Adrenal gland (tissue), 12 donors: ENCODE measurements around the gene YPEL5. TPM values are rescaled to one million over a fixed set of nuclear protein-coding genes. Genes with fewer than 3 reads are reported as not detected.

Experiments
- DNase-seq, 7 donors: peaks; one replicate each; pipeline ENCODE4 v3.0.0-alpha.2; 2019 to 2020
- H3K27ac ChIP-seq, 5 donors: fragments of 200-600 bp; sonication (generic) in 4 of 5; 1 replicate in 3 of 5; 2 replicates in 2 of 5; pipeline versions ENCODE4 v1.5.1 to v1.8.0; 2016 to 2020; ENCODE audit warnings: mild to moderate bottlenecking in 1 of 5
- H3K27me3 ChIP-seq: fragments of 200-600 bp; 2 replicates; pipeline ENCODE4 v1.8.0; 2021
- H3K36me3 ChIP-seq, 2 donors: fragments of 200-600 bp; replicated peaks in 1 of 2; 1 replicate in 1 of 2; 2 replicates in 1 of 2; pipeline versions ENCODE4 v1.5.1 to v1.8.0; 2018 to 2022
- H3K4me1 ChIP-seq, 2 donors: fragments of 200-600 bp; replicated peaks in 1 of 2; 1 replicate in 1 of 2; 2 replicates in 1 of 2; pipeline versions ENCODE4 v1.5.1 to v1.8.0; 2018 to 2021
- H3K4me3 ChIP-seq, 4 donors: fragments of 200-600 bp; sonication (generic) in 3 of 4; one replicate each; pipeline ENCODE4 v1.5.1; 2016 to 2018
- H3K9me3 ChIP-seq, 3 donors: fragments of 200-600 bp; sonication (generic) in 1 of 3; replicated peaks in 1 of 3; 1 replicate in 2 of 3; 2 replicates in 1 of 3; pipeline versions ENCODE4 v1.5.1 to v1.8.0; 2016 to 2021
- CTCF ChIP-seq, 6 experiments: fragments of 450-650 bp in 4 of 6; fragments of 200-600 bp in 2 of 6; sonication (generic) in 1 of 6; IDR thresholded peaks; 1 replicate in 5 of 6; 2 replicates in 1 of 6; pipeline versions ENCODE4 v1.5.1 to v1.8.0; 2016 to 2021; ENCODE audit warnings: antibody characterized with exemption in 6 of 6, mild to moderate bottlenecking in 2 of 6, moderate library complexity in 1 of 6
- POLR2A ChIP-seq, 2 donors: fragments of 450-650 bp; IDR thresholded peaks; one replicate each; pipeline ENCODE4 v1.6.1; 2017; ENCODE audit warnings: antibody characterized with exemption in 2 of 2, mild to moderate bottlenecking in 2 of 2, moderate library complexity in 1 of 2
- WGBS, 4 donors: extraction: QIAGEN DNeasy Blood & Tissue Kit in 2 of 4; methylation state at CpG; one replicate each; pipeline versions ENCODE4 v1.1.5 to v1.1.7; 2013 to 2017; 5-methylcytosine and 5-hydroxymethylcytosine counted together
- intact Hi-C, 2 donors: fragments of 100-400 bp; cut with DNase I; formaldehyde crosslinking; loops; one replicate each; pipeline versions ENCODE4 v1.14.1 to v1.15.0; 2022 to 2023
- polyA plus RNA-seq, 3 donors: library from polyadenylated mRNA; stranded (reverse); fragments of 200-250 nt in 2 of 3; fragments of 350-450 nt in 1 of 3; fragmentation: Illumina TruSeq in 1 of 3; extraction: RNeasy Lipid Tissue Mini Kit (QIAGEN cat#74804) in 1 of 3; gene quantifications; one replicate each; pipeline ENCODE4 v1.2.3, GENCODE V29; 2013 to 2014
- total RNA-seq, 9 donors: library from RNA; depleted of rRNA in 4 of 9; stranded (reverse); fragments of >200 nt in 4 of 9; fragments of 120-200 nt in 1 of 9; fragmentation: NEBNext Ultra II Directional in 1 of 9; extraction: Animal tissue kit (Norgen Biotek cat#: 25700) in 1 of 9; gene quantifications; one replicate each; pipeline versions ENCODE4 v1.1.0 to v1.2.4, GENCODE V29; 2013 to 2023
- donor health status: healthy with polysubstance abuse.
- donor health status: Bipolar disorder and iron deficiency.
- donor health status: DM: yes; HTN: yes; CAD: no.
- donor health status: DM: no; HTN: no; CAD: no.
- donor health status: DM: no; HTN: no; CAD: no.
- donor health status: DM: yes; HTN: yes; CAD: no.

Gene YPEL5
- total and polyA plus RNA-seq, 12 donors: 58.5 to 135 (median 84.2) TPM

GRCh38 chr2:30191819-30192271 is 45.0 kb downstream of the YPEL5 start:
- 72 to 84% (median 79%) methylated on average over 6 to 7 of the region's 7 CpGs for WGBS, 4 donors
- H3K27me3 ChIP-seq: no peaks in the 10 kb centered on the region
- no peak for TF ChIP-seq POLR2A (IDR thresholded peaks at IDR 0.05)
- TF ChIP-seq CTCF (IDR thresholded peaks at IDR 0.05): no peak
- H3K27ac ChIP-seq: no peak overlapping the region
- no peaks in the 10 kb centered on the region for H3K4me1 ChIP-seq
- no peaks in the 10 kb centered on the region for H3K36me3 ChIP-seq
- H3K9me3 ChIP-seq: no peaks in the 10 kb centered on the region
- intact Hi-C loops: no loop called here
- no peak overlapping the region for H3K4me3 ChIP-seq
- no peak for DNase-seq

GRCh38 chr2:30192314-30192713 is 45.5 kb downstream of the YPEL5 start:
- Histone ChIP-seq H3K4me3 (no peak overlapping the region), H3K4me1 (no peaks in the 10 kb centered on the region), H3K27me3 (no peaks in the 10 kb centered on the region), H3K9me3 (no peaks in the 10 kb centered on the region), H3K36me3 (no peaks in the 10 kb centered on the region), H3K27ac (no peak overlapping the region)
- WGBS, 4 donors: 82 to 92% (median 88%) methylated on average over 4 of the region's 4 CpGs
- intact Hi-C loops: no loop called here
- TF ChIP-seq POLR2A (IDR thresholded peaks at IDR 0.05) (no peak), CTCF (IDR thresholded peaks at IDR 0.05) (no peak)
- DNase-seq: peak in 1 of 7 donors; percentile 35

GRCh38 chr2:30193104-30193681 is 46.4 kb downstream of the YPEL5 start:
- H3K9me3 ChIP-seq: no peaks in the 10 kb centered on the region
- no peak overlapping the region for H3K4me3 ChIP-seq
- WGBS, 4 donors: 90 to 91% (median 90%) methylated on average over 13 of the region's 13 CpGs
- no peak overlapping the region for H3K27ac ChIP-seq
- intact Hi-C loops: no loop called here
- TF ChIP-seq CTCF (IDR thresholded peaks at IDR 0.05) (no peak), POLR2A (IDR thresholded peaks at IDR 0.05) (no peak)
- H3K27me3 ChIP-seq: no peaks in the 10 kb centered on the region
- H3K4me1 ChIP-seq: no peaks in the 10 kb centered on the region
- DNase-seq: peak in 1 of 7 donors; percentile 33
- no peaks in the 10 kb centered on the region for H3K36me3 ChIP-seq

- intact Hi-C loops: no loop called here
- WGBS, 4 donors: 77 to 84% (median 82%) methylated on average over 4 to 7 of the region's 7 CpGs
These were observed 47.6 kb downstream of the YPEL5 start for GRCh38 chr2:30194421-30194820.

More at GRCh38 chr2:30194421-30194820, 47.6 kb downstream of the YPEL5 start:
- H3K27me3 ChIP-seq: no peaks in the 10 kb centered on the region
- no peak overlapping the region for H3K4me3 ChIP-seq
- no peaks in the 10 kb centered on the region for H3K36me3 ChIP-seq
- no peaks in the 10 kb centered on the region for H3K4me1 ChIP-seq
- no peak overlapping the region for H3K27ac ChIP-seq
- no peak for TF ChIP-seq CTCF (IDR thresholded peaks at IDR 0.05)
- no peak for TF ChIP-seq POLR2A (IDR thresholded peaks at IDR 0.05)
- DNase-seq: peak in 1 of 7 donors; percentile 34
- no peaks in the 10 kb centered on the region for H3K9me3 ChIP-seq
